A549 (cell line): Measurements from ENCODE around the gene PLA2G4B. TPM values are rescaled to one million over a fixed set of nuclear protein-coding genes. Genes with fewer than 3 reads are reported as not detected.

Experiments
- ATAC-seq, 2 experiments: fragments of 200-7000 bp in 1 of 2; fragments of >200 bp in 1 of 2; cut with Nextera tagmentation in 1 of 2; cut with Tn5 transposase in 1 of 2; 3 replicates each; pipeline versions ENCODE4 v1.8.0 to v1.9.1; 2018 to 2020; ENCODE audit warnings: mild to moderate bottlenecking in 1 of 2, moderate library complexity in 1 of 2
- CTCF ChIA-PET: fragments of 300-600 bp; sonication (Branson Sonifier 250); formaldehyde crosslinking; extraction: SDS; loops from one replicate; lab custom pipeline; 2021; ENCODE audit warnings: antibody characterized with exemption, inconsistent platforms; lab: Yijun Ruan, JAX
- POLR2A ChIA-PET: fragments of 350-600 bp; formaldehyde crosslinking; extraction: SDS; loops from one replicate; lab custom pipeline; 2021; ENCODE audit warnings: antibody characterized with exemption, inconsistent platforms; lab: Yijun Ruan, JAX
- DNase-seq, 2 experiments: peaks; one replicate each; pipeline versions ENCODE4 v3.0.0 to v3.0.0-alpha.2; 2011 to 2016; ENCODE audit warnings: low read depth in 1 of 2, low spot score in 1 of 2
- FAIRE-seq: peaks from 2 replicates; lab custom pipeline; 2011; peaks lifted over from hg19 to GRCh38; lab: Jason Lieb, UNC
- H3K27ac ChIP-seq, 2 experiments: fragments of >200 bp; sonication (Bioruptor Twin); formaldehyde crosslinking; 3 replicates each; pipeline ENCODE4 v1.5.1; 2016 to 2017
- H3K4me1 ChIP-seq: fragments of >200 bp; sonication (Bioruptor Twin); formaldehyde crosslinking; 3 replicates; pipeline ENCODE4 v1.6.1; 2016
- H3K4me2 ChIP-seq: fragments of >200 bp; sonication (Bioruptor Twin); formaldehyde crosslinking; 3 replicates; pipeline ENCODE4 v1.6.1; 2016
- H3K4me3 ChIP-seq: fragments of >200 bp; sonication (Bioruptor Twin); formaldehyde crosslinking; 3 replicates; pipeline ENCODE4 v1.5.1; 2016
- H3K9me3 ChIP-seq: fragments of >200 bp; sonication (Bioruptor Twin); formaldehyde crosslinking; 3 replicates; pipeline ENCODE4 v1.6.1; 2016
- BHLHE40 ChIP-seq: IDR thresholded peaks from 2 replicates; pipeline ENCODE4 v1.6.1; 2012; ENCODE audit warnings: low read depth, low read length, inconsistent platforms
- CBX2 ChIP-seq: fragments of 200-600 bp; sonication (generic); IDR thresholded peaks from 2 replicates; pipeline ENCODE4 v1.6.1; 2016; ENCODE audit warnings: low read depth, mild to moderate bottlenecking, borderline replicate concordance
- CEBPB ChIP-seq, 2 experiments: fragments of >200 bp in 1 of 2; sonication (Bioruptor Twin) in 1 of 2; formaldehyde crosslinking in 1 of 2; IDR thresholded peaks; 2 replicates each; pipeline ENCODE4 v1.6.1; 2012 to 2016
- EHMT2 ChIP-seq: fragments of 200-600 bp; sonication (generic); IDR thresholded peaks from 2 replicates; pipeline ENCODE4 v1.6.1; 2016; ENCODE audit warnings: antibody characterized with exemption, low read depth, mild to moderate bottlenecking, moderate library complexity
- EP300 ChIP-seq, 2 experiments: fragments of >200 bp; sonication (Bioruptor Twin); formaldehyde crosslinking; IDR thresholded peaks; 2 replicates in 1 of 2; 3 replicates in 1 of 2; pipeline ENCODE4 v1.6.1; 2016 to 2017
- ESRRA ChIP-seq: fragments of 150-350 bp; IDR thresholded peaks from 2 replicates; pipeline ENCODE4 v1.6.1; 2014; ENCODE audit warnings: mild to moderate bottlenecking, low read length, borderline replicate concordance
- HEYL ChIP-seq: fragments of 250-450 bp; sonication (Bioruptor Pico); IDR thresholded peaks from 2 replicates; pipeline ENCODE4 v1.8.0; 2021; ENCODE audit warnings: mild to moderate bottlenecking, moderate library complexity
- HOXA7 ChIP-seq: fragments of 250-450 bp; sonication (Bioruptor Pico); IDR thresholded peaks from 2 replicates; pipeline ENCODE4 v1.5.0; 2020; ENCODE audit warnings: mild to moderate bottlenecking, moderate library complexity
- HOXB13 ChIP-seq: fragments of 250-450 bp; sonication (Bioruptor Pico); IDR thresholded peaks from 2 replicates; pipeline ENCODE4 v1.5.0; 2020; ENCODE audit warnings: low read depth, mild to moderate bottlenecking, moderate library complexity
- JUN ChIP-seq, 2 experiments: fragments of >200 bp; sonication (Bioruptor Twin); formaldehyde crosslinking; IDR thresholded peaks; 2 replicates in 1 of 2; 3 replicates in 1 of 2; pipeline ENCODE4 v1.6.1; 2016 to 2017
- KDM1A ChIP-seq: fragments of 200-600 bp; sonication (generic); IDR thresholded peaks from 2 replicates; pipeline ENCODE4 v1.6.1; 2016; ENCODE audit warnings: low read depth, mild to moderate bottlenecking
- NFE2L2 ChIP-seq: fragments of 150-350 bp; conservative IDR thresholded peaks from 2 replicates; pipeline ENCODE4 v1.6.1; 2014; ENCODE audit warnings: low read length
- NPAS2 ChIP-seq: fragments of 250-450 bp; sonication (Bioruptor Pico); IDR thresholded peaks from 2 replicates; pipeline ENCODE4 v1.8.0; 2022; ENCODE audit warnings: mild to moderate bottlenecking, moderate library complexity, borderline replicate concordance
- PHF8 ChIP-seq: fragments of 200-600 bp; sonication (generic); IDR thresholded peaks from 2 replicates; pipeline ENCODE4 v1.6.1; 2016; ENCODE audit warnings: low read depth, mild to moderate bottlenecking, antibody characterized with exemption, moderate library complexity, borderline replicate concordance
- RAD21 ChIP-seq, 2 experiments: fragments of >200 bp in 1 of 2; sonication (Bioruptor Twin) in 1 of 2; formaldehyde crosslinking in 1 of 2; IDR thresholded peaks in 1 of 2; conservative IDR thresholded peaks in 1 of 2; 2 replicates in 1 of 2; 3 replicates in 1 of 2; pipeline ENCODE4 v1.6.1; 2012 to 2018; ENCODE audit warnings: inconsistent platforms in 1 of 2
- SMC3 ChIP-seq: fragments of >200 bp; sonication (Bioruptor Twin); formaldehyde crosslinking; IDR thresholded peaks from 3 replicates; pipeline ENCODE4 v1.6.1; 2018; ENCODE audit warnings: inconsistent platforms
- TP53 ChIP-seq: fragments of 250-450 bp; sonication (Bioruptor Pico); IDR thresholded peaks from 2 replicates; pipeline ENCODE4 v1.5.0; 2021; ENCODE audit warnings: mild to moderate bottlenecking, moderate library complexity
- ZSCAN20 ChIP-seq: fragments of 250-450 bp; sonication (Bioruptor Pico); IDR thresholded peaks from 2 replicates; pipeline ENCODE4 v1.8.0; 2022; ENCODE audit warnings: mild to moderate bottlenecking, moderate library complexity
- WGBS: methylation state at CpG from one replicate; pipeline ENCODE4 v1.1.6; 2017; ENCODE audit errors: missing lambda C conversion rate; 5-methylcytosine and 5-hydroxymethylcytosine counted together
- polyA plus RNA-seq, 4 experiments: library from polyadenylated mRNA; depleted of rRNA in 3 of 4; stranded (reverse); fragments of >200 nt; fragmentation: RNase III in 1 of 4; extraction: RNeasy Plus Mini Kit Qiagen cat#74134 plus additional on column Dnase treatment in 1 of 4; gene quantifications; 2 replicates in 3 of 4; 3 replicates in 1 of 4; pipeline ENCODE4 v1.2.3, GENCODE V29; 2011 to 2017
- TF ChIP-seq, protein P1 (sequence below): IDR thresholded peaks from 2 replicates; pipeline ENCODE4 v1.6.1; 2012

Gene PLA2G4B
- polyA plus RNA-seq, 2 of the 4 experiments (the other 2 are of a cell fraction), result 2.2 to 2.6 TPM

DNA sequence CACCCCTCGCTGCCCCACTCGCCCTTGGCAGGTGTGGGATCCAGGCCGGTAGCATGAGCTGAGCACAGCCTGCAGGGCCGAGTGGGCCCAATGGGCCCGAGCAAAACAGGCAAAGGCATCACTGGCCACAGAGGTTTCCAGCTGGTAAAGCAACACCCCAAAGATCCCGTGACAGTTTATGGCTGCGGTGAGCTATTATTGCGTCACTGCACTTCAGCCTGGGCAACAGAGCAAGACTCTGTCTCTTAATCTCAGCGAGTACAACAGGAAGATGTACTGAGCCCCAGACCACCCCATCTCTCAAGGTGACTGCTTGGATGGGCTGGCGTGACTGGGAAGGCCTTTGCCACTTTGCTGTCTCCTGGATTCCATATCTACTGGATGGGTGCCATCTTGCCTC, 6.4 kb upstream of the PLA2G4B start:
- FAIRE-seq (no peak), DNase-seq (no peak), ATAC-seq (no peak)
- H3K9me3 ChIP-seq, result no peaks in the 10 kb centered on the region
- 0 out of 3 replicates have a peak, but pooled peaks cover 6% of the 10 kb centered on the region for H3K4me1 ChIP-seq
- H3K4me2 ChIP-seq, result no peak overlapping the region
- ChIA-PET CTCF (interaction anchor here (1.1 to 2.1 kb wide), 3 partner anchors 14 to 72 kb away, joined by 3 to 12 read pairs (median 3); no protein-coding TSS in a partner anchor), POLR2A (interaction anchor here (0.6 kb wide), 1 partner anchor 376 kb away, joined by 4 read pairs; the partner anchor contains the start of gene VPS39)
- H3K4me3 ChIP-seq, result no peak overlapping the region
- TF ChIP-seq CEBPB (IDR thresholded peaks at IDR 0.05) (no peak), HOXA7 (CRISPR knock-in tag) (no peak), RAD21 (conservative IDR thresholded peaks at IDR 0.05 in 1 of 2, IDR thresholded peaks at IDR 0.05 in 1 of 2) (no peak), JUN (IDR thresholded peaks at IDR 0.05) (no peak), CBX2 (no peak), NFE2L2 (no peak)
- 92% methylated on average over 6 of the region's 10 CpGs for WGBS
- H3K27ac ChIP-seq, result no peak overlapping the region

DNA sequence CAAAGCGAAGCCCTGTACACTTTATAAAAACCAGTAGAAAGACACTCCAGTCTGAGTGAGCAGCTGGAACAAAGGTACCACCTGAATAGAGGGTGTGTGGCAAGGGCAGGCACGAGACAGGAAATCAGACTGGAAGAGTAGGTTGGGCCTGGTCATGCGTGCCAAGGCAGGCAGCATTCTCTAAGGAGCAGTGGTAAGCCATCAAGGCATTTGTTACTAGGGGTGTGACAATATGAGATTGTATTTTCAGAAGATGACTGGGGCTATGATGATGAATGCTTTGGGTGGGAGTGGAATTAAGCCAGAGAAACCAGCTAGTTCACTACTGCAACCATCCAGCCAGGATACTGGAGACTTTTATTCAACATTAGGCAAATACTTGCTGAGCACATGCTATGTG, 5.8 kb upstream of the PLA2G4B start:
- 0 out of 3 replicates have a peak, but pooled peaks cover 4% of the 10 kb centered on the region for H3K4me1 ChIP-seq
- H3K27ac ChIP-seq, result no peak overlapping the region
- no peaks in the 10 kb centered on the region for H3K9me3 ChIP-seq
- POLR2A ChIA-PET, result no interaction called here
- 90% methylated on average over 3 of the region's 3 CpGs for WGBS
- FAIRE-seq, result no peak
- TF ChIP-seq BHLHE40 (no peak), EHMT2 (no peak), NPAS2 (no peak), KDM1A (no peak)
- TF ChIP-seq, all 56 proteins: peak for 0
- Histone ChIP-seq H3K4me3 (no peak overlapping the region), H3K4me2 (no peak overlapping the region)
- ATAC-seq, result no peak
- DNase-seq, result no peak
- CTCF ChIA-PET, result interaction anchor here (1.5 to 2.1 kb wide), 2 partner anchors 14 to 21 kb away, joined by 4 to 12 read pairs; no protein-coding TSS in a partner anchor

DNA sequence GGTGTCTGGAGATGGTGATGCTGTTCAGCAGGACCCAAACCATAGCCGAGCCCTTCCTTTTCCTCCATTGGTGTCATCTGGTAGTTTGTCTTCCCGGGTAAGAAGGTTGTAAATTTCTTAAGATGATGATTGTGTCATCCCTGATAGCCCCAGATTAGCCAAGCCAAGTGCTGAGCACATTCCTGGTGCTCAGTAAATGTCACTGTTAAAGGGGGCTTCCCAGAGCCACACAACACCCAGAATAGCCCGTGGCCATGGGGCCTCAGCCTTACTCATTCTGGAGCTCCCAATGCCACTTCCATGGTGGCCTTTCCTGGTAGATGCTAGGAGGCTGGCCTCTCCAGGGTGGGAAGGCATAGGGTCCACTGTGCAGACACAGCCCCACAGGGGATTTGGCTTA, 4.6 kb upstream of the PLA2G4B start:
- POLR2A ChIA-PET, result no interaction called here
- H3K4me3 ChIP-seq, result no peak overlapping the region
- TF ChIP-seq, protein P1, sequence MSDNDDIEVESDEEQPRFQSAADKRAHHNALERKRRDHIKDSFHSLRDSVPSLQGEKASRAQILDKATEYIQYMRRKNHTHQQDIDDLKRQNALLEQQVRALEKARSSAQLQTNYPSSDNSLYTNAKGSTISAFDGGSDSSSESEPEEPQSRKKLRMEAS, result no peak
- TF ChIP-seq JUN (IDR thresholded peaks at IDR 0.05) (no peak), BHLHE40 (no peak), NPAS2 (no peak)
- no peak overlapping the region for H3K4me2 ChIP-seq
- DNase-seq, result no peak
- no peak for FAIRE-seq
- 70% methylated on average over 3 of the region's 3 CpGs for WGBS
- no peak overlapping the region for H3K27ac ChIP-seq
- no peaks in the 10 kb centered on the region for H3K9me3 ChIP-seq
- CTCF ChIA-PET, result interaction anchor here (0.9 to 1.5 kb wide), 2 partner anchors 13 to 22 kb away, joined by 4 read pairs; no protein-coding TSS in a partner anchor
- ATAC-seq, result no peak
- no peaks in the 10 kb centered on the region for H3K4me1 ChIP-seq

DNA sequence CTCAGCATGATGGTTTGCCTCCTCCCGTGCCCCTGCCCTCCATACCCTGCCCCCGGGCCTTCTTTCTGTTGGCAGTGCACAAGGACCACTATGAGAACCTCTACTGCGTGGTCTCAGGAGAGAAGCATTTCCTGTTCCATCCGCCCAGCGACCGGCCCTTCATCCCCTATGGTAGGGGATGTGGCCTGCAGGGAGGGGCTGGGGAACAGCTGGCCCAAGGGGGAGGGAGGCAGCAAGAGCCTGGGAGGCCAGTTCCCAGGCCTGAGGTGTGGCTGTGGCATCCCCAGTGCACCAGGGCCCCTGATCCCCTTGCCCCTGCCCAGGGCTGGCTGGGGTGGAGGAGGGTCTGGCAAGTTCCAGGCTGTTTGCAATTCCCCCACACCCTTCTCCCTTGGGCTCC, 2.6 kb upstream of the PLA2G4B start:
- WGBS, result 91% methylated on average over 3 of the region's 6 CpGs
- CTCF ChIA-PET, result no interaction called here
- no peak for FAIRE-seq
- TF ChIP-seq EP300 (IDR thresholded peaks at IDR 0.05), result no peak
- no peak for TF ChIP-seq HEYL (CRISPR knock-in tag)
- TF ChIP-seq HOXA7 (CRISPR knock-in tag), result no peak
- ATAC-seq, result no peak
- POLR2A ChIA-PET, result no interaction called here
- no peak for DNase-seq
- Histone ChIP-seq H3K4me2 (no peak overlapping the region), H3K4me1 (no peaks in the 10 kb centered on the region), H3K9me3 (no peaks in the 10 kb centered on the region), H3K4me3 (no peak overlapping the region), H3K27ac (no peak overlapping the region)

DNA sequence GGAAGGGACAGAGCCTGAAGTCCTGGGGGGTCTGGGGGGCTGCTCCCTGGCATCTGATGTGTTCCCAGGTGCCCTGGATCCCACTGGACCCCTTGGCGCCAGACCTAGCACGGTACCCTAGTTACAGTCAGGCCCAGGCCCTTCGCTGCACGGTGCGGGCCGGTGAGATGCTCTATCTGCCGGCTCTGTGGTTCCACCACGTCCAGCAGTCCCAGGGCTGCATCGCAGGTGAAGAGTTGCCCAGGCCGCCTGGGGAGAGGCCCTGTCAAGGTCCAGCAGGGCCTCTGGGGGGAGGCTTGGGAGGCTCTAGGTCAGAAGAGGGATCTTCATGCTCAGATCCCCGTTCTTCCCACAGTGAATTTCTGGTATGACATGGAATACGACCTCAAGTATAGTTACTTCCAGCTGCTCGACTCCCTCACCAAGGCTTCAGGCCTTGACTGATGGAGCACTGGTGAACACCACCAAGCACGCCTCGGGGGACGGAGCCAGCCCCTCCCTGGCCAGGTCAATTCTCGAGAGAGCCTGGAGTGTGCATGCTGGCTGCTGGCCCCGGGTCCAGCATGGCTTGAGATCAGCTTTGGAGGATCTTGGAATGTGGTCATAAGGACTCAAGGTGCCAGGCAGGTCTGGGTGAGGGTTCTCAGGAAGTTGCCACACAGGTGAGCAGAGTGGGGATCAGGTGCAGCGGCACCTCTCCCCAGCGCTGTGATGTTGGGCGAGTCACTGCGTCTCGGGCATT, 1.8 kb upstream of the PLA2G4B start:
- DNase-seq (no peak), FAIRE-seq (no peak), ATAC-seq (no peak)
- Histone ChIP-seq H3K4me3 (no peak overlapping the region), H3K4me2 (no peak overlapping the region), H3K27ac (no peak overlapping the region), H3K9me3 (no peaks in the 10 kb centered on the region), H3K4me1 (no peaks in the 10 kb centered on the region)
- POLR2A ChIA-PET, result no interaction called here
- 82% methylated on average over 18 of the region's 23 CpGs for WGBS
- CTCF ChIA-PET, result interaction anchor here (0.6 kb wide), 1 partner anchor 144 kb away, joined by 3 read pairs; no protein-coding TSS in a partner anchor
- TF ChIP-seq ZSCAN20 (CRISPR knock-in tag) (no peak), SMC3 (no peak), TP53 (CRISPR knock-in tag) (no peak), CEBPB (IDR thresholded peaks at IDR 0.05) (no peak), KDM1A (no peak), PHF8 (no peak), HOXB13 (CRISPR knock-in tag) (no peak), ESRRA (no peak)
